Skin epidermis (tissue), 12 donors: Measurements from ENCODE around the gene LRP1-AS.

Experiments used
- H3K27ac ChIP-seq, 21 experiments: fragments of 200-600 bp; sonication (generic) in 11 of 21; one replicate each; pipeline ENCODE4 v1.5.0; 2020; ENCODE audit warnings: mild to moderate bottlenecking in 3 of 21, inconsistent platforms in 2 of 21, moderate library complexity in 2 of 21
- H3K4me3 ChIP-seq, 7 experiments: fragments of 200-600 bp; sonication (generic) in 2 of 7; one replicate each; pipeline ENCODE4 v1.5.0; 2020; ENCODE audit warnings: inconsistent platforms in 2 of 7, mild to moderate bottlenecking in 2 of 7, moderate library complexity in 1 of 7

The LRP1-AS gene

GRCh38 chr12:57146961-57147944, at the start of gene LRP1-AS:
Gene LRP1-AS, minus strand, starts transcription at chr12:57147619.
- H3K27ac ChIP-seq = peak within 1 kb of the TSS in 20 of 21 experiments; percentile 27 to 85 (median 80)
- H3K4me3 ChIP-seq = no peak within 1 kb of the TSS

DNA sequence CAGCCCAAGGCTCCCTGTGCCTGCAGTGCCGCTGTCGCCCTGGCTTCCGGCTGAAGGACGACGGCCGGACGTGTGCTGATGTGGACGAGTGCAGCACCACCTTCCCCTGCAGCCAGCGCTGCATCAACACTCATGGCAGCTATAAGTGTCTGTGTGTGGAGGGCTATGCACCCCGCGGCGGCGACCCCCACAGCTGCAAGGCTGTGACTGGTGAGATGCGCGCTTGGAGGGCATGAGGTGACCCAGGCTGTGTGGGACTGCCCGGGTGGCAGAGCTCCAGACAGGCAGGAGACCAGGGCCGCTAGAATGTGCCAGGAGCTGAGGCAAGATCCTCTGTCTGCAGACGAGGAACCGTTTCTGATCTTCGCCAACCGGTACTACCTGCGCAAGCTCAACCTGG, 49.5 kb upstream of the LRP1-AS start:
- Histone ChIP-seq H3K4me3 (no peak overlapping the region), H3K27ac (no peak overlapping the region)

DNA sequence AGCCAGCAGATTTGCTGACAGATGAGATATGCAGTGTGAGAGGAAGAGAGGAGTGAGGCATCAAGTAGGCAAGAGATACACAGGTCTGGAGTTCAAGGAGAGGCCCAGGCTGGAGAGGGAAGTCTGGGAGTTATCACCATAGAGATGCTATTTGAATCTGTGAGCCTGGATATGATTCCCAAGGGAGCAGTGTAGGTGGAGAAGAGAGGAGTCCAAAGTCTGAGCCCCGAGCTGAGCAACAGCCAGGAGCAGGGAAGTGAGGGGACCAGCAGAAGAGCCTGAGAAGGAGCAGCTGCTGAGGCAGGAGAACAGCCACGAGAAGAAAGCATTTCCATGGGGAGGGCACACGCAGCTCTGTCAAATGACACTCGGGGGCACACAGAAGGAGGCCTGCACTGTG, 49.0 kb upstream of the LRP1-AS start:
- Histone ChIP-seq H3K4me3 (no peak overlapping the region), H3K27ac (no peak overlapping the region)

DNA sequence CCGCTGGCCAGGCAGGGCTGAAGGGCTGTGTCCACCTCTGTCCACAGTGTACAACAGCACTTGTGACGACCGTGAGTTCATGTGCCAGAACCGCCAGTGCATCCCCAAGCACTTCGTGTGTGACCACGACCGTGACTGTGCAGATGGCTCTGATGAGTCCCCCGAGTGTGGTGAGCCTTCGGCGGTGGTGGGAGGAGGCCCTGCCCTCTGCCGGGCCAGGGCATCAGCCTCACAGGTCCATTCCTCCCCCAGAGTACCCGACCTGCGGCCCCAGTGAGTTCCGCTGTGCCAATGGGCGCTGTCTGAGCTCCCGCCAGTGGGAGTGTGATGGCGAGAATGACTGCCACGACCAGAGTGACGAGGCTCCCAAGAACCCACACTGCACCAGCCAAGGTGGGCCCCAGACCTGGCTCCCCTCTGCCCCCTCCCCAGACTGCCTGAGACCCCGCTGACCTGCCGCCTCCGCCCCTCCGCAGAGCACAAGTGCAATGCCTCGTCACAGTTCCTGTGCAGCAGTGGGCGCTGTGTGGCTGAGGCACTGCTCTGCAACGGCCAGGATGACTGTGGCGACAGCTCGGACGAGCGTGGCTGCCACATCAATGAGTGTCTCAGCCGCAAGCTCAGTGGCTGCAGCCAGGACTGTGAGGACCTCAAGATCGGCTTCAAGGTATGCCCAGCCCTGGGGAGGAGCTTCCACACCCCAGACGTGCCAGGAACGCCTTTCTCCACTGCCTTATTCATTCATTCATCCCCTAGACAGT, 48.4 kb upstream of the LRP1-AS start:
- Histone ChIP-seq H3K4me3 (no peak overlapping the region), H3K27ac (no peak overlapping the region)

DNA sequence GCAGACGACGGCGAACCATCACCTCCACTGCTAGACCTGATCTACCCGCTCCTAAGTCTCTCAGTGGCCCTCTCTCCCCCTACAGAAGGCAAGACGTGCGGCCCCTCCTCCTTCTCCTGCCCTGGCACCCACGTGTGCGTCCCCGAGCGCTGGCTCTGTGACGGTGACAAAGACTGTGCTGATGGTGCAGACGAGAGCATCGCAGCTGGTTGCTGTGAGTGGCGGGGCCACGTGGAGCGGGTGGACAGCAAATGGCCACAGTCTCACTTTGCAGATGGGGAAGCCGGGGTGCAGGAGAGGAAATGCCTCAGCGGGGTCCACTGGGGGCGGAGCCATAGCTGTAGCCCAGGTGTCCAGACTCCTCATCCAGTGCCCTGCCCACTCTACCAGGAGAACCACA, 47.8 kb upstream of the LRP1-AS start:
- H3K27ac ChIP-seq = no peak overlapping the region
- no peak overlapping the region for H3K4me3 ChIP-seq

DNA sequence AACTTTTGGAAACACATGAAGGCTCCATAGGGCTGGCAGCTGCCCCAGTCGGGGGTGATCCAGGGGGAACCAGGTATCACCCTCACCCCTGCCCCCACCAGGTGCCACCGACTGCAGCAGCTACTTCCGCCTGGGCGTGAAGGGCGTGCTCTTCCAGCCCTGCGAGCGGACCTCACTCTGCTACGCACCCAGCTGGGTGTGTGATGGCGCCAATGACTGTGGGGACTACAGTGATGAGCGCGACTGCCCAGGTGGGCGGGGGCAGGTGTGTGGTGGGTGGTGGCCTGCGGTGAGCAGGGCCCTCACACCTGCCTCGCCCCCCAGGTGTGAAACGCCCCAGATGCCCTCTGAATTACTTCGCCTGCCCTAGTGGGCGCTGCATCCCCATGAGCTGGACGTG, 46.8 kb upstream of the LRP1-AS start:
- no peak overlapping the region for H3K4me3 ChIP-seq
- no peak overlapping the region for H3K27ac ChIP-seq

GRCh38 chr12:57193706-57194245, 46.4 kb upstream of the LRP1-AS start:
- Histone ChIP-seq H3K4me3 (no peak overlapping the region), H3K27ac (no peak overlapping the region)

DNA sequence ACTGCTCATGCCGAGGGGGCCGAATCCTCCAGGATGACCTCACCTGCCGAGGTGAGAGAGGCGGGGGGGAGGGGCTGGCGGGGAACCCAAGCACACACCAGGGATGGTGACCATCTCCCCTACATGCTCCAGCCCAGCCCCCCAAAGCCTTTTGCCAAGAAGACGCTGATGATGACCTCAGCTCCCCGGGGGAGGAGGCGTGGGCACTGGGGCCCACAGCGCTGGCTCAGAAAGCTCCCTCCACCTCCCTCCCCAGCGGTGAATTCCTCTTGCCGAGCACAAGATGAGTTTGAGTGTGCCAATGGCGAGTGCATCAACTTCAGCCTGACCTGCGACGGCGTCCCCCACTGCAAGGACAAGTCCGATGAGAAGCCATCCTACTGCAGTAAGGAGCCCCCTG, 45.5 kb upstream of the LRP1-AS start:
- Histone ChIP-seq H3K27ac (no peak overlapping the region), H3K4me3 (no peak overlapping the region)

DNA sequence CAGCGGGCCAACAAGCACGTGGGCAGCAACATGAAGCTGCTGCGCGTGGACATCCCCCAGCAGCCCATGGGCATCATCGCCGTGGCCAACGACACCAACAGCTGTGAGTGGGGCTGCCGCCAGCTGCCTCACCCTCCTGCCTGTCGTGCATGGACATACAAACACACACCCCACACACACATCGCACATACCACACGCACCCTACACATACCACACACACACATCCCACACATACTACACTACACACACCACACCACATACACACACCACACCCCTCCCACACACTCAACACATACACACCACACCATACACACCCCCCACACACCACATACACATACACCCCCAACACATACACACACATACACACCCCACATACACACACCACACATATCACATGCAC, 44.0 kb upstream of the LRP1-AS start:
- Histone ChIP-seq H3K27ac (no peak overlapping the region), H3K4me3 (no peak overlapping the region)

DNA sequence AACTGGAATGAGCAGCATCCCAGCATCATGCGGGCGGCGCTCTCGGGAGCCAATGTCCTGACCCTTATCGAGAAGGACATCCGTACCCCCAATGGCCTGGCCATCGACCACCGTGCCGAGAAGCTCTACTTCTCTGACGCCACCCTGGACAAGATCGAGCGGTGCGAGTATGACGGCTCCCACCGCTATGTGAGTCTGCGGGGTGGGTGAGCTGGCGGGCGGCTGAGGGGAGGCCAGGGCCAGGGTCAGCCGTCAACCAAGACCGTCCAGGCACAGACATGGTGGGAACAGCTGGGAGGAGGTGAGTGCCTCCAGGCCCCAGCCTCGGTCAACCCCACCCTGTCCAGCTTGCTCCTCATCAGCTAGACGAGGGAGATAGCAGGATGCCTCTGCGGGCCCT, 43.4 kb upstream of the LRP1-AS start:
- H3K4me3 ChIP-seq = no peak overlapping the region
- no peak overlapping the region for H3K27ac ChIP-seq

DNA sequence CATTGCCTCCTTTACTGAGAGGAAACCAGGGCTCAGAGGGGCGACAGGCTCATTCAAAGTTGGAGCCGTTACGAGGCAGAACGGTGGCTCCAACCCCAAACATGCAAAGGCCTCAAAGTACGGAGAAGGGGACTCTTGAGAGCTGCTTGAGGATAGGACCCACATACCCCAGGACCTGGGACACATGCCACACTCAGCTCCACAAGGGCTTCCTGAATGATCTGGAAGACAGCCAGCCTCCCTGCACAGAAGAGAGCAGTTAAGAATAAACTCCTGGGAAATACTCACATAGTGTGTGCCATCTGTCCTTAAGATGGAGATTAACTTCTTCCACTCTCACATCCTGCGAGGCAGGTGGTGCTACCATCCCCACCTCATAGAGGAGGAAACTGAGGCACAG, 42.6 kb upstream of the LRP1-AS start:
- H3K4me3 ChIP-seq = no peak overlapping the region
- H3K27ac ChIP-seq = no peak overlapping the region

DNA sequence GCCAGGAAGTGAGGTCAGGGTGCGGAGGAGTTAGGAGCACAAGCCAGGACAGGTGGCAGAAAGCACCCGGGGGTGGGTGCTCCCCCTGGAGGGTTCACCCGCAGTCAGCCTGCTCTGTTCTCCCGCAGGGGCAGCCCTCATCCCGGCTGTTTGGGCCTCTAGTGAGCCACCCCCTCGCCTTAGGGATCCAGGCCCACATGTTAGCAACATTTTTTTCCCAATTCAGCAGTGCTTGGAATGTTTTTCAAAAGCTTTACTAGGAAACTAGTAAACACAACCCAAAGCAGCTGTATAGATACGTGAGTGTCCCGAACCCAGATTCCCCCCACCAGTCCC, 40.6 kb upstream of the LRP1-AS start:
- Histone ChIP-seq H3K4me3 (no peak overlapping the region), H3K27ac (peak overlapping the region in 1 of 21 experiments; percentile 34)

- Histone ChIP-seq H3K27ac (peak overlapping the region in 2 of 21 experiments; percentile 34 to 42), H3K4me3 (no peak overlapping the region)
Measured at GRCh38 chr12:57187222-57188089, 40.0 kb upstream of the LRP1-AS start.

DNA sequence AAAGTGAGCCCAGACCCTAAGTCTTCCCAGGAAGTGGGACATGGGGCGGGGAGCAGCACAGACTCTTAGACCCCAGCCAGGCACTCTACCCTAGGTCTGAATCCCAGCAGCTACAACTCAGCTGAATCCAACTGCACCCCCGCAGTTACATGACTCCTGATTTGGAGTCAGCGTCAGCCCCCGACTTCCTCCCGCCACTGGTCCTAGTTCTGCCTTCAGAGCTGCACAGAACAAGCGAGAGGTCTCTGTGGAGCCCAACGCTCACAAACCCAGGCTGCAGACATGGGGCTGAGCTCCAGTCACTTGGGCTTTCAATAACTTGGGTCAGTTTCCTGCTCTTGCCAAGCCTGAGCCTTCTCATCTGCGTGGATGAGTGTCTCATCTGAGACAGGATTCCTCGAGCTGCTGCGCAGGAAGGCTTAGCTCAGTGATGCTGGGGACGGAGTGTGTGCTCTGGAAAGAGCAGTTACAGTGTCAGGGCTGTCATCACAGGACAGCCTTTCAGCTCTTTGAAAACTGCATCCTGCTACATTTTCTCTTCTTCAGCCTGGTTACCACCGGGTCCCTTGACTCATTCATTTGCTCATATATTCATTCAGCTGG, 38.6 kb upstream of the LRP1-AS start:
- H3K27ac ChIP-seq = no peak overlapping the region

DNA sequence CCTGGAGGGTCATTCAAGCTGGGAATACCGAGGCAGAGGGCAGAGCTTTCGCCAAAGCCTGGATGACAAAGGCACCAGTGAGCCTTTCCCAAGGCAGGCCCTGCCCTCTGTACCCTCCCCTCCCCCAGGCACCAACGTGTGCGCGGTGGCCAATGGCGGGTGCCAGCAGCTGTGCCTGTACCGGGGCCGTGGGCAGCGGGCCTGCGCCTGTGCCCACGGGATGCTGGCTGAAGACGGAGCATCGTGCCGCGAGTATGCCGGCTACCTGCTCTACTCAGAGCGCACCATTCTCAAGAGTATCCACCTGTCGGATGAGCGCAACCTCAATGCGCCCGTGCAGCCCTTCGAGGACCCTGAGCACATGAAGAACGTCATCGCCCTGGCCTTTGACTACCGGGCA, 38.0 kb upstream of the LRP1-AS start:
- Histone ChIP-seq H3K4me3 (no peak overlapping the region), H3K27ac (no peak overlapping the region)

More for the DNA sequence above, 38.6 kb upstream of the LRP1-AS start:
- no peak overlapping the region for H3K4me3 ChIP-seq

DNA sequence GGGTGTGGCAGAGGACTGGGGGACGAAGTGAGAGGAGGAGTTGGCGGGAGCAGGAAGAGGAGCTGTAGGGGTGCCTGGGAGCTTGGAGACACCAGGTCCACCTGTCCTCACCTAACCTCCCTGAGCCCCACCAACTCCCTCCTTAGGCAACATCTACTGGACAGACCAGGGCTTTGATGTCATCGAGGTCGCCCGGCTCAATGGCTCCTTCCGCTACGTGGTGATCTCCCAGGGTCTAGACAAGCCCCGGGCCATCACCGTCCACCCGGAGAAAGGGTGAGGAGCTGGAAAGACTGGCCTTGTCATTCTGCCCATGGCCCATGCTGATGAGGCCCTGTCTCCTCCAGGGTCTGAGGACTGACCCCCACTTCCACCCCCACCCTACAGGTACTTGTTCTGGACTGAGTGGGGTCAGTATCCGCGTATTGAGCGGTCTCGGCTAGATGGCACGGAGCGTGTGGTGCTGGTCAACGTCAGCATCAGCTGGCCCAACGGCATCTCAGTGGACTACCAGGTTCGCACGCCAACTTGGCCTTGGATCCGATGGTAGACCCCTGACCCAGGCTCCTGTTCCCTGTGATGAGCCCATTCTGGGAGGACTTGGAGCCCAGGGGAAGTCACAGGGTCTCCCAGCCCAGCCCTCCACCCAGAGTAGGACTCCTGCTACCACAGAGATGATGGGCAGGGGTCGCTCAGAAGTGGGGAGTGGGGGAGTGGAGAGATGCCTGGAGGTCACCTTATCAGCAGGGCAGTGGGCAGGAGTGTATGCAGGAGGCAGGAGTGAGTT, 36.7 kb upstream of the LRP1-AS start:
- Histone ChIP-seq H3K4me3 (no peak overlapping the region), H3K27ac (no peak overlapping the region)

GRCh38 chr12:57182918-57183575, 35.6 kb upstream of the LRP1-AS start:
- peak overlapping the region in 2 of 21 experiments; percentile 15 to 42 for H3K27ac ChIP-seq
- H3K4me3 ChIP-seq = no peak overlapping the region

GRCh38 chr12:57181561-57182155, 34.2 kb upstream of the LRP1-AS start:
- Histone ChIP-seq H3K4me3 (no peak overlapping the region), H3K27ac (peak overlapping the region in 10 of 21 experiments; percentile 2 to 67 (median 30))
